ENCODE results near the gene TERF2IP. TPM values are rescaled to one million over a fixed set of nuclear protein-coding genes. Genes with fewer than 3 reads are reported as not detected.
A peak's percentile ranks its signal among the peaks of the same experiment; 100 is the strongest.

TERF2IP gene
- total and polyA plus RNA-seq, 2 of the 13 experiments (the other 11 are each of a cell fraction or from before 2014, with no cell fraction given): 26.4 to 50.2 TPM

- no peak for TF ChIP-seq ZBTB38 (CRISPR knock-in tag; IDR thresholded peaks at IDR 0.05)
- no peak; the same call in 1 of the 2 replicates for TF ChIP-seq TBX2 (CRISPR knock-in tag; IDR thresholded peaks at IDR 0.05; ENCODE audit: borderline replicate concordance)
- TF ChIP-seq ZMYM3 (CRISPR knock-in tag; IDR thresholded peaks at IDR 0.05): no peak
- TF ChIP-seq EEA1 (CRISPR knock-in tag; IDR thresholded peaks at IDR 0.05; ENCODE audit: borderline replicate concordance): peak; percentile 80; the same call in 1 of the 2 replicates
- TF ChIP-seq ZNF30 (CRISPR knock-in tag; IDR thresholded peaks at IDR 0.05): no peak; the same call in 1 of the 2 replicates
- TF ChIP-seq FOXM1 (CRISPR knock-in tag; IDR thresholded peaks at IDR 0.05): no peak
- TF ChIP-seq NFE2L1 (CRISPR knock-in tag; IDR thresholded peaks at IDR 0.05; ENCODE audit: borderline replicate concordance): no peak
- TF ChIP-seq ARNTL (CRISPR knock-in tag; IDR thresholded peaks at IDR 0.05): no peak; the same call in none of the 2 replicates
- no peak; the same call in 1 of the 2 replicates for TF ChIP-seq ZNF556 (CRISPR knock-in tag; IDR thresholded peaks at IDR 0.05; ENCODE audit: borderline replicate concordance)
- no peak; the same call in 1 of the 2 replicates for TF ChIP-seq HMG20B (CRISPR knock-in tag; conservative IDR thresholded peaks at IDR 0.05)
- TF ChIP-seq FOXK2 (IDR thresholded peaks at IDR 0.05): peak; percentile 98
- TF ChIP-seq TGIF2 (CRISPR knock-in tag; IDR thresholded peaks at IDR 0.05): peak; percentile 71; the same call in 1 of the 2 replicates
- peak; percentile 11; the same call in 1 of the 2 replicates for TF ChIP-seq RFXAP (CRISPR knock-in tag; IDR thresholded peaks at IDR 0.05; ENCODE audit: borderline replicate concordance)
- no peak for TF ChIP-seq ZNF703 (CRISPR knock-in tag; IDR thresholded peaks at IDR 0.05; ENCODE audit: borderline replicate concordance)
- 0 out of 2 replicates have a peak, but pooled peaks have one; percentile 10 for TF ChIP-seq ZNF234 (CRISPR knock-in tag; conservative IDR thresholded peaks at IDR 0.05)
- no peak for TF ChIP-seq ZNF354B (CRISPR knock-in tag; IDR thresholded peaks at IDR 0.05)
- TF ChIP-seq TAF1 (CRISPR knock-in tag; IDR thresholded peaks at IDR 0.05): no peak; the same call in none of the 2 replicates
- no peak for TF ChIP-seq ZNF510 (CRISPR knock-in tag; IDR thresholded peaks at IDR 0.05; ENCODE audit: low read depth)
- peak; percentile 48 for TF ChIP-seq AGO2 (optimal IDR thresholded peaks at IDR 0.05; ENCODE audit: low read depth, low read length)
- no peak for TF ChIP-seq ZNF547 (CRISPR knock-in tag; IDR thresholded peaks at IDR 0.05)
- no peak for TF ChIP-seq SATB2 (CRISPR knock-in tag; IDR thresholded peaks at IDR 0.05)
- 0 out of 2 replicates have a peak, but pooled peaks have one; percentile 10 for TF ChIP-seq CREM (IDR thresholded peaks at IDR 0.05)
- no peak for TF ChIP-seq CREM (CRISPR knock-in tag; IDR thresholded peaks at IDR 0.05)
- TF ChIP-seq SRF (IDR thresholded peaks at IDR 0.05; ENCODE audit: low read depth, low read length): no peak
- no peak; the same call in 1 of the 2 replicates for TF ChIP-seq ZNF512 (CRISPR knock-in tag; IDR thresholded peaks at IDR 0.05)
- peak; percentile 70 for TF ChIP-seq ZNF781 (CRISPR knock-in tag; IDR thresholded peaks at IDR 0.05; ENCODE audit: borderline replicate concordance, not compliant biosample characterization)
- TF ChIP-seq SMAD1 (CRISPR knock-in tag; IDR thresholded peaks at IDR 0.05; ENCODE audit: borderline replicate concordance, low read depth): peak; percentile 75; the same call in 1 of the 2 replicates
- peak; percentile 69; the same call in 1 of the 2 replicates for TF ChIP-seq ZNF607 (CRISPR knock-in tag; IDR thresholded peaks at IDR 0.05; ENCODE audit: borderline replicate concordance)
- no peak for TF ChIP-seq GABPA (IDR thresholded peaks at IDR 0.05; ENCODE audit: low read depth, low read length)
- peak; percentile 69 for TF ChIP-seq GABPA (CRISPR knock-in tag; IDR thresholded peaks at IDR 0.05; ENCODE audit: low read depth)
- no peak for TF ChIP-seq TCF7 (IDR thresholded peaks at IDR 0.05; ENCODE audit: low read depth)
- TF ChIP-seq NFYC (CRISPR knock-in tag; IDR thresholded peaks at IDR 0.05): no peak
Measured at GRCh38 chr16:75648265-75649076, 898 bp downstream of the TERF2IP start (continued).

All from HepG2 (cell line).